C4-2B (cell line): ENCODE data around the gene IGF2BP3.
A peak's percentile ranks its signal among the peaks of the same experiment; 100 is the strongest.
"Not testable (repeated sequence)": the region's sequence is repeated elsewhere in the genome, so short reads cannot be mapped to it uniquely, and the experiment has no call there.

Source experiments
- H3K27ac ChIP-seq: fragments of 450-650 bp; 2 replicates; pipeline ENCODE4 v1.5.1; 2017
- CTCF ChIP-seq: fragments of 450-650 bp; conservative IDR thresholded peaks from 2 replicates; pipeline ENCODE4 v1.5.1; 2017; ENCODE audit warnings: mild to moderate bottlenecking
- ZFX ChIP-seq: fragments of 450-650 bp; IDR thresholded peaks from 2 replicates; pipeline ENCODE4 v1.6.1; 2017

Gene IGF2BP3

GRCh38 chr7:23332910-23333612, 137.2 kb downstream of the IGF2BP3 start:
- TF ChIP-seq CTCF = no peak
- TF ChIP-seq ZFX = no peak
- no peak overlapping the region for H3K27ac ChIP-seq

- no peak overlapping the region for H3K27ac ChIP-seq
- TF ChIP-seq ZFX (no peak), CTCF (no peak)
These were observed 138.1 kb downstream of the IGF2BP3 start for GRCh38 chr7:23332193-23332592.

- H3K27ac ChIP-seq = no peak overlapping the region
- no peak for TF ChIP-seq CTCF
- TF ChIP-seq ZFX = no peak
These were observed 139.2 kb downstream of the IGF2BP3 start for GRCh38 chr7:23331132-23331531.

- no peak overlapping the region for H3K27ac ChIP-seq
- no peak for TF ChIP-seq ZFX
These were observed 154.9 kb downstream of the IGF2BP3 start for GRCh38 chr7:23315366-23315765.

GRCh38 chr7:23312141-23312540, 158.2 kb downstream of the IGF2BP3 start:
- H3K27ac ChIP-seq = not testable (repeated sequence)

GRCh38 chr7:23308754-23309153, 161.5 kb downstream of the IGF2BP3 start:
- no peak for TF ChIP-seq CTCF
- no peak for TF ChIP-seq ZFX

GRCh38 chr7:23306936-23307521, 163.3 kb downstream of the IGF2BP3 start:
- TF ChIP-seq ZFX (no peak), CTCF (no peak)
- no peak overlapping the region for H3K27ac ChIP-seq

More at GRCh38 chr7:23308754-23309153, 161.5 kb downstream of the IGF2BP3 start:
- H3K27ac ChIP-seq = no peak overlapping the region

- peak overlapping the region; percentile 82 for H3K27ac ChIP-seq
- TF ChIP-seq CTCF (no peak), ZFX (no peak)
These were observed 170.5 kb downstream of the IGF2BP3 start for GRCh38 chr7:23299770-23300300.
